GM19238 (cell line): ENCODE measurements around the gene DRGX.

ENCODE experiments used
- DNase-seq: peaks from one replicate; pipeline ENCODE4 v3.0.0; 2011; ENCODE audit warnings: low spot score; ENCODE audit not compliant: insufficient read length

Gene DRGX

GRCh38 chr10:49348593-49348992 lies 47.3 kb downstream of the DRGX start:
- no peak for DNase-seq

GRCh38 chr10:49347827-49348226 lies 48.1 kb downstream of the DRGX start:
- no peak for DNase-seq

GRCh38 chr10:49347342-49347741 lies 48.5 kb downstream of the DRGX start:
- DNase-seq = no peak

- DNase-seq = no peak
These were observed 51.0 kb downstream of the DRGX start for GRCh38 chr10:49344840-49345239.

- DNase-seq = no peak
These were observed 57.3 kb downstream of the DRGX start for GRCh38 chr10:49338604-49339003.

GRCh38 chr10:49335364-49335972 lies 60.4 kb downstream of the DRGX start:
- DNase-seq = no peak

GRCh38 chr10:49334964-49335363 lies 60.9 kb downstream of the DRGX start:
- DNase-seq = no peak

- DNase-seq = no peak
These were observed 62.7 kb downstream of the DRGX start for GRCh38 chr10:49333192-49333591.

GRCh38 chr10:49332768-49333167 lies 63.1 kb downstream of the DRGX start:
- DNase-seq = no peak

GRCh38 chr10:49332333-49332732 lies 63.6 kb downstream of the DRGX start:
- no peak for DNase-seq

- DNase-seq = no peak
These were observed 64.5 kb downstream of the DRGX start for GRCh38 chr10:49331431-49331830.

- DNase-seq = no peak
These were observed 65.7 kb downstream of the DRGX start for GRCh38 chr10:49330127-49330665.

- DNase-seq = no peak
These were observed 66.8 kb downstream of the DRGX start for GRCh38 chr10:49329146-49329505.

GRCh38 chr10:49328401-49329145 lies 67.3 kb downstream of the DRGX start:
- DNase-seq = no peak

GRCh38 chr10:49327036-49327813 lies 68.7 kb downstream of the DRGX start:
- DNase-seq = no peak

GRCh38 chr10:49325916-49326783 lies 69.7 kb downstream of the DRGX start:
- DNase-seq = no peak

GRCh38 chr10:49325131-49325915 lies 70.6 kb downstream of the DRGX start:
- no peak for DNase-seq

GRCh38 chr10:49324711-49325110 lies 71.2 kb downstream of the DRGX start:
- no peak for DNase-seq

- no peak for DNase-seq
These were observed 72.0 kb downstream of the DRGX start for GRCh38 chr10:49323896-49324270.

- DNase-seq = no peak
These were observed 72.6 kb downstream of the DRGX start for GRCh38 chr10:49323171-49323895.
